ENCODE data around the gene TMEM178B. TPM values are rescaled to one million over a fixed set of nuclear protein-coding genes. Genes with fewer than 3 reads are reported as not detected.
A peak's percentile ranks its signal among the peaks of the same experiment; 100 is the strongest.

TMEM178B gene
- total and polyA plus RNA-seq, 12 donors: 0.24 to 4.9 (median 2.1) TPM

DNA sequence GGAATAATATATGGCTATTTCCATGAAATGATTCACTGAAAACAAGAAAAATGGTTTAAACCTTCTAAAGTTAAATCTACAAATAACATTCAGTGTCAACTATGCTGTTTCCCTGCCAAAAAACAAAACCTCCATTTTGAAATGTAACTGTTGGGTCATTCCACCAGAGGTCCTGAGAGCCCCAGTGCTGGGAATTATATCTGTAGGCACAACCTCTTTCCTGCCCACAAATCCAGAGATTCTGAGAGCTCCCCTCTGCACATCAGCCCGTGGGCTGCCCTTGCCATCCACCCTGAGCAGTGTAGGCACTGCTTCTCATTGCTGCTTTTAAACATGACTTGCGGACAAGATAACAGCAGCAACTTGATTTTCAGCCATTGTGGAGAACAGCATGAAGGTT is 198.6 kb downstream of the TMEM178B start:
- intact Hi-C loops (cut with DNase I): no loop called here
- Histone ChIP-seq H3K4me1 (replicated peaks in 1 of 2) (no peaks in the 10 kb centered on the region), H3K9me3 (replicated peaks in 1 of 3) (no peaks in the 10 kb centered on the region), H3K36me3 (replicated peaks in 1 of 2) (no peaks in the 10 kb centered on the region), H3K27me3 (no peaks in the 10 kb centered on the region), H3K4me3 (no peak overlapping the region), H3K27ac (no peak overlapping the region)
- TF ChIP-seq POLR2A (IDR thresholded peaks at IDR 0.05): no peak
- TF ChIP-seq, protein P1, sequence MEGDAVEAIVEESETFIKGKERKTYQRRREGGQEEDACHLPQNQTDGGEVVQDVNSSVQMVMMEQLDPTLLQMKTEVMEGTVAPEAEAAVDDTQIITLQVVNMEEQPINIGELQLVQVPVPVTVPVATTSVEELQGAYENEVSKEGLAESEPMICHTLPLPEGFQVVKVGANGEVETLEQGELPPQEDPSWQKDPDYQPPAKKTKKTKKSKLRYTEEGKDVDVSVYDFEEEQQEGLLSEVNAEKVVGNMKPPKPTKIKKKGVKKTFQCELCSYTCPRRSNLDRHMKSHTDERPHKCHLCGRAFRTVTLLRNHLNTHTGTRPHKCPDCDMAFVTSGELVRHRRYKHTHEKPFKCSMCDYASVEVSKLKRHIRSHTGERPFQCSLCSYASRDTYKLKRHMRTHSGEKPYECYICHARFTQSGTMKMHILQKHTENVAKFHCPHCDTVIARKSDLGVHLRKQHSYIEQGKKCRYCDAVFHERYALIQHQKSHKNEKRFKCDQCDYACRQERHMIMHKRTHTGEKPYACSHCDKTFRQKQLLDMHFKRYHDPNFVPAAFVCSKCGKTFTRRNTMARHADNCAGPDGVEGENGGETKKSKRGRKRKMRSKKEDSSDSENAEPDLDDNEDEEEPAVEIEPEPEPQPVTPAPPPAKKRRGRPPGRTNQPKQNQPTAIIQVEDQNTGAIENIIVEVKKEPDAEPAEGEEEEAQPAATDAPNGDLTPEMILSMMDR (IDR thresholded peaks at IDR 0.05): no peak
- 41 to 77% (median 65%) methylated on average over 2 of the region's 2 CpGs for WGBS, 4 donors
- DNase-seq: no peak

GRCh38 chr7:141275350-141275749 is 201.5 kb downstream of the TMEM178B start:
- intact Hi-C loops (cut with DNase I): no loop called here
- TF ChIP-seq, protein P1 (IDR thresholded peaks at IDR 0.05): no peak
- TF ChIP-seq POLR2A (IDR thresholded peaks at IDR 0.05): no peak

DNA sequence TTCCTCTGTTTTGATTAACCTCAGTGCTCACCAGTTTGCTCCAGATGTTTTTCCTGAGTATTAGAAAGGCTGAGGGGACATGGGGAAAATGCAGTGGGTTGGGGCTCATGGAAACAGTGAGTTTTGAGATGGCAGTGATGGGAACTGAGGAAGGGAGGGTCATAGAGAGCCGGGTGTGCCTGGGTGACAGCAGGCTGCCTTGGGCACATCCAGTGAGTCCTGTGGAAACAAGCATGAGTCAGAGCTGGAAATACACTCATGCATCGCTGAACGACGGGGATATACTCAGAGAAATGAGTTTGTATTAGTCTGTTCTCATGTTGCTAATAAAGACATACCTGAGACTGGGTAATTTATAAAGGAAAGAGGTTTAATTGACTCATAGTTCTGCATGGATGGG is 202.2 kb downstream of the TMEM178B start:
- Histone ChIP-seq H3K9me3 (replicated peaks in 1 of 3) (no peaks in the 10 kb centered on the region), H3K27ac (no peak overlapping the region), H3K36me3 (replicated peaks in 1 of 2) (no peaks in the 10 kb centered on the region), H3K4me3 (no peak overlapping the region), H3K27me3 (no peaks in the 10 kb centered on the region), H3K4me1 (replicated peaks in 1 of 2) (no peaks in the 10 kb centered on the region)
- 42 to 66% (median 55%) methylated on average over 4 of the region's 4 CpGs for WGBS, 4 donors
- TF ChIP-seq POLR2A (IDR thresholded peaks at IDR 0.05): no peak
- TF ChIP-seq, protein P1 (IDR thresholded peaks at IDR 0.05): no peak
- peak in 5 of 7 donors; percentile 2 to 51 (median 22) for DNase-seq
- intact Hi-C loops (cut with DNase I): no loop called here

More at GRCh38 chr7:141275350-141275749, 201.5 kb downstream of the TMEM178B start:
- Histone ChIP-seq H3K4me3 (no peak overlapping the region), H3K36me3 (replicated peaks in 1 of 2) (no peaks in the 10 kb centered on the region), H3K9me3 (replicated peaks in 1 of 3) (no peaks in the 10 kb centered on the region), H3K27ac (no peak overlapping the region), H3K27me3 (no peaks in the 10 kb centered on the region), H3K4me1 (replicated peaks in 1 of 2) (no peaks in the 10 kb centered on the region)
- WGBS, 4 donors: 41 to 60% (median 55%) methylated on average over 2 of the region's 2 CpGs
- DNase-seq: no peak

- Histone ChIP-seq H3K4me3 (no peak overlapping the region), H3K9me3 (replicated peaks in 1 of 3) (no peaks in the 10 kb centered on the region), H3K4me1 (replicated peaks in 1 of 2) (no peaks in the 10 kb centered on the region), H3K27me3 (no peaks in the 10 kb centered on the region), H3K27ac (no peak overlapping the region), H3K36me3 (replicated peaks in 1 of 2) (no peaks in the 10 kb centered on the region)
- no peak for DNase-seq
- WGBS, 4 donors: 71 to 92% (median 84%) methylated on average over 3 of the region's 3 CpGs
- intact Hi-C loops (cut with DNase I): no loop called here
- TF ChIP-seq POLR2A (IDR thresholded peaks at IDR 0.05): no peak
- TF ChIP-seq, protein P1 (IDR thresholded peaks at IDR 0.05): no peak
Measured at GRCh38 chr7:141280100-141280499, 206.2 kb downstream of the TMEM178B start.
